IMR-90 (cell line): ENCODE data around the gene COL9A2. TPM values are rescaled to one million over a fixed set of nuclear protein-coding genes. Genes with fewer than 3 reads are reported as not detected.

Experiments used
- ATAC-seq: fragments of 200-7000 bp; cut with Tn5 transposase; 2 replicates; pipeline ENCODE4 v1.9.1; 2020; ENCODE audit warnings: low read depth, mild to moderate bottlenecking, moderate library complexity
- BruUV-seq: library from RNA; stranded (reverse); fragments of 400-500 nt; replicated peaks from 2 replicates; lab custom pipeline; 2021; lab: Mats Ljungman, UMichigan
- CTCF ChIA-PET: fragments of 300-600 bp; formaldehyde crosslinking; extraction: SDS; loops from one replicate; lab custom pipeline; 2021; ENCODE audit warnings: antibody characterized with exemption; lab: Yijun Ruan, JAX
- POLR2A ChIA-PET: fragments of 300-600 bp; sonication (Branson Sonifier 250); formaldehyde crosslinking; loops from one replicate; lab custom pipeline; 2022; ENCODE audit warnings: antibody characterized with exemption; ENCODE audit not compliant: unreplicated experiment; lab: Charles Lee
- DNase-seq: peaks from one replicate; pipeline ENCODE4 v3.0.0; 2013
- H2AFZ ChIP-seq: replicated peaks from 2 replicates; pipeline ENCODE3; 2013; ENCODE audit warnings: low read length, mild to moderate bottlenecking; ENCODE audit not compliant: poor library complexity
- H2AK5ac ChIP-seq: 2 replicates; pipeline ENCODE4 v1.6.1; 2013; ENCODE audit warnings: low read depth, low read length, inconsistent platforms
- H2AK9ac ChIP-seq: replicated peaks from 2 replicates; pipeline ENCODE3; 2013; ENCODE audit warnings: mild to moderate bottlenecking, low read depth, low read length, moderate library complexity; ENCODE audit not compliant: poor library complexity
- H2BK120ac ChIP-seq: 2 replicates; pipeline ENCODE4 v1.6.1; 2013; ENCODE audit warnings: low read depth, low read length, inconsistent platforms
- H2BK15ac ChIP-seq: 3 replicates; pipeline ENCODE4 v1.6.1; 2013; ENCODE audit warnings: low read depth, low read length, inconsistent platforms
- H2BK20ac ChIP-seq: 2 replicates; pipeline ENCODE4 v1.6.1; 2013; ENCODE audit warnings: low read depth, mild to moderate bottlenecking, inconsistent platforms, low read length, moderate library complexity
- H2BK5ac ChIP-seq: 2 replicates; pipeline ENCODE4 v1.6.1; 2013; ENCODE audit warnings: mild to moderate bottlenecking, low read depth, low read length, inconsistent platforms; ENCODE audit not compliant: poor library complexity, severe bottlenecking
- H3K14ac ChIP-seq: replicated peaks from 2 replicates; pipeline ENCODE4 v1.6.1; 2013; ENCODE audit warnings: low read depth, low read length, inconsistent platforms
- H3K18ac ChIP-seq: 2 replicates; pipeline ENCODE4 v1.6.1; 2013; ENCODE audit warnings: low read depth, low read length, control low read depth
- H3K23ac ChIP-seq: 2 replicates; pipeline ENCODE4 v1.6.1; 2013; ENCODE audit warnings: low read depth, low read length, inconsistent platforms
- H3K27ac ChIP-seq: 2 replicates; pipeline ENCODE4 v1.5.1; 2013; ENCODE audit warnings: mild to moderate bottlenecking, control low read depth, low read length; ENCODE audit not compliant: insufficient read depth
- H3K27me3 ChIP-seq: 2 replicates; pipeline ENCODE4 v1.6.1; 2013; ENCODE audit warnings: low read length; ENCODE audit not compliant: control insufficient read depth, insufficient read depth
- H3K36me3 ChIP-seq: 2 replicates; pipeline ENCODE4 v1.6.1; 2013; ENCODE audit warnings: low read length, mixed read lengths; ENCODE audit not compliant: control insufficient read depth, insufficient read depth
- H3K4ac ChIP-seq: 2 replicates; pipeline ENCODE4 v1.6.1; 2013; ENCODE audit warnings: low read depth, low read length, inconsistent platforms
- H3K4me1 ChIP-seq: 2 replicates; pipeline ENCODE4 v1.6.1; 2013; ENCODE audit warnings: low read length, mixed read lengths; ENCODE audit not compliant: control insufficient read depth, insufficient read depth
- H3K4me2 ChIP-seq: 2 replicates; pipeline ENCODE4 v1.6.1; 2013; ENCODE audit warnings: low read depth, mild to moderate bottlenecking, control low read depth, low read length, moderate library complexity
- H3K4me3 ChIP-seq: 2 replicates; pipeline ENCODE4 v1.5.1; 2013; ENCODE audit warnings: low read depth, mild to moderate bottlenecking, control low read depth, low read length, moderate library complexity; ENCODE audit not compliant: insufficient read depth
- H3K56ac ChIP-seq: 2 replicates; pipeline ENCODE4 v1.6.1; 2013; ENCODE audit warnings: low read length, inconsistent platforms; ENCODE audit not compliant: insufficient read depth; ENCODE audit errors: extremely low read depth
- H3K79me1 ChIP-seq, 2 experiments: 2 replicates each; pipeline ENCODE4 v1.6.1; 2013; ENCODE audit warnings: low read length in 2 of 2, inconsistent platforms in 1 of 2, low read depth in 1 of 2
- H3K9ac ChIP-seq: 2 replicates; pipeline ENCODE4 v1.6.1; 2013; ENCODE audit warnings: low read depth, low read length, control low read depth
- H3K9me1 ChIP-seq: 2 replicates; pipeline ENCODE4 v1.6.1; 2013; ENCODE audit warnings: low read length, inconsistent platforms; ENCODE audit not compliant: insufficient read depth
- H3K9me3 ChIP-seq: 2 replicates; pipeline ENCODE4 v1.6.1; 2013; ENCODE audit warnings: low read length; ENCODE audit not compliant: control insufficient read depth, insufficient read depth
- H4K20me1 ChIP-seq: 2 replicates; pipeline ENCODE4 v1.6.1; 2013; ENCODE audit warnings: low read length, inconsistent platforms; ENCODE audit not compliant: insufficient read depth
- H4K5ac ChIP-seq: 2 replicates; pipeline ENCODE4 v1.6.1; 2013; ENCODE audit warnings: mild to moderate bottlenecking, low read depth, low read length, control low read depth
- H4K8ac ChIP-seq, 2 experiments: 2 replicates each; pipeline ENCODE4 v1.6.1; 2013; ENCODE audit warnings: low read depth in 2 of 2, low read length in 2 of 2, control low read depth in 1 of 2, inconsistent platforms in 1 of 2
- H4K91ac ChIP-seq: 2 replicates; pipeline ENCODE4 v1.6.1; 2013; ENCODE audit warnings: low read depth, low read length, inconsistent platforms; ENCODE audit not compliant: insufficient read depth
- BHLHE40 ChIP-seq: fragments of 150-350 bp; IDR thresholded peaks from 2 replicates; pipeline ENCODE4 v1.6.1; 2016; ENCODE audit warnings: mild to moderate bottlenecking, low read depth, low read length
- CEBPB ChIP-seq: IDR thresholded peaks from 2 replicates; pipeline ENCODE4 v1.6.1; 2012; ENCODE audit warnings: low read depth, low read length, improper control_type of control experiment
- FOS ChIP-seq: fragments of 150-350 bp; IDR thresholded peaks from 2 replicates; pipeline ENCODE4 v1.6.1; 2016; ENCODE audit warnings: low read depth, low read length
- MAFK ChIP-seq: IDR thresholded peaks from 2 replicates; pipeline ENCODE4 v1.6.1; 2012; ENCODE audit warnings: low read depth, low read length, improper control_type of control experiment
- MAZ ChIP-seq: IDR thresholded peaks from 2 replicates; pipeline ENCODE4 v1.6.1; 2012; ENCODE audit warnings: low read depth, mild to moderate bottlenecking, low read length, improper control_type of control experiment, moderate library complexity, borderline replicate concordance
- MXI1 ChIP-seq: IDR thresholded peaks from 2 replicates; pipeline ENCODE4 v1.6.1; 2012; ENCODE audit warnings: low read depth, mild to moderate bottlenecking, low read length, moderate library complexity, borderline replicate concordance
- POLR2A ChIP-seq: IDR thresholded peaks from 2 replicates; pipeline ENCODE4 v1.6.1; 2012; ENCODE audit warnings: mild to moderate bottlenecking, low read depth, low read length
- RAD21 ChIP-seq: IDR thresholded peaks from 2 replicates; pipeline ENCODE4 v1.6.1; 2012; ENCODE audit warnings: low read length, improper control_type of control experiment
- RCOR1 ChIP-seq: IDR thresholded peaks from 2 replicates; pipeline ENCODE4 v1.6.1; 2012; ENCODE audit warnings: mild to moderate bottlenecking, low read length, improper control_type of control experiment; ENCODE audit not compliant: insufficient replicate concordance
- RFX5 ChIP-seq: IDR thresholded peaks from 2 replicates; pipeline ENCODE4 v1.8.0; 2012; ENCODE audit warnings: low read depth, mild to moderate bottlenecking, low read length, moderate library complexity
- SMC3 ChIP-seq: fragments of 150-350 bp; IDR thresholded peaks from 2 replicates; pipeline ENCODE4 v1.6.1; 2016; ENCODE audit warnings: low read depth, mild to moderate bottlenecking, antibody characterized with exemption, low read length, moderate library complexity
- WGBS, 2 experiments: methylation state at CpG; one replicate each; pipeline versions ENCODE4 v1.1.5 to v1.1.7; 2013; ENCODE audit warnings: missing lambda C conversion rate in 2 of 2; ENCODE audit not compliant: insufficient read length in 1 of 2; ENCODE audit errors: extremely low coverage in 2 of 2; 5-methylcytosine and 5-hydroxymethylcytosine counted together
- dilution Hi-C: fragments of 300-500 bp; cut with HindIII; formaldehyde crosslinking; loops from one replicate; pipeline ENCODE4 v1.14.3; 2018; ENCODE audit warnings: low sequenced_read_pairs; ENCODE audit not compliant: unreplicated experiment
- in situ Hi-C: fragments of 300-500 bp; cut with MboI; formaldehyde crosslinking; loops from 3 replicates; pipeline ENCODE4 v1.14.3; 2019; ENCODE audit warnings: low sequenced_read_pairs, inconsistent platforms, mixed read lengths
- intact Hi-C: fragments of 100-400 bp; cut with micrococcal nuclease; formaldehyde crosslinking; loops from 2 replicates; pipeline ENCODE4 v1.10.0; 2022
- polyA plus RNA-seq, 3 experiments: library from polyadenylated mRNA; depleted of rRNA; stranded (reverse); fragments of >200 nt; gene quantifications; 2 replicates each; pipeline ENCODE4 v1.2.3, GENCODE V29; 2012; ENCODE audit warnings: low replicate concordance in 1 of 3
- total RNA-seq: library from RNA; depleted of rRNA; stranded (reverse); fragments of >200 nt; gene quantifications from 2 replicates; pipeline ENCODE4 v1.2.3, GENCODE V29; 2012
- TF ChIP-seq, protein P1 (sequence below): fragments of 150-350 bp; IDR thresholded peaks from 2 replicates; pipeline ENCODE4 v1.6.1; 2017; ENCODE audit warnings: mild to moderate bottlenecking, antibody characterized with exemption, low read length, low read depth

The COL9A2 gene
- total and polyA plus RNA-seq, 2 of the 4 experiments (the other 2 are of a cell fraction) = 0.90 to 1.6 TPM

DNA sequence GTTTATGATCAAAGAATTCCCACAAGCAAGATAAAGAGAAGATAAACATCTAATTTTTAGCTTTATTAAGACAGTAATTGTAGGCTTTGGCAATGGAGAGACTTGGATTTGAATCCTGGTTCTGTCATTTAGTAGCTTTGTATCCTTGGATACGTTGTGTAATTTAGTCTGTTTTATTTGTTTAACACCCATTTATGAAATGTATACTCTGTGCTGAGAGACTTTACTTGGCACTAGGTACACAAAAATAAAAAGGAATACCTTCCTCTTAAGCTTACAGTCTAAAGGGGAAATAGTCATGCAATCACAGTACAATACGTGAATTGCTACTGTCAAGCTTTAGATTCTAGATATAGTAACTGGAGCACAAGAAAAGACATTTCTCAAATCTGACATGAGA is 35.2 kb downstream of the COL9A2 start:
- CTCF ChIA-PET = interaction anchor here (1.0 kb wide), 2 partner anchors 19 to 33 kb away, joined by 3 read pairs; no protein-coding TSS in a partner anchor
- intact Hi-C loops = no loop called here
- H2BK20ac ChIP-seq = no peak overlapping the region
- no peaks in the 10 kb centered on the region for H3K9me3 ChIP-seq
- H3K36me3 ChIP-seq = peaks cover 18% of the 10 kb centered on the region
- no peak overlapping the region for H3K18ac ChIP-seq
- no peaks in the 10 kb centered on the region for H3K4me1 ChIP-seq
- TF ChIP-seq RAD21 (no peak), RFX5 (no peak), CEBPB (no peak), FOS (no peak), MAFK (no peak), MAZ (no peak), MXI1 (no peak), SMC3 (no peak), RCOR1 (no peak), POLR2A (no peak), BHLHE40 (no peak)
- TF ChIP-seq, protein P1, sequence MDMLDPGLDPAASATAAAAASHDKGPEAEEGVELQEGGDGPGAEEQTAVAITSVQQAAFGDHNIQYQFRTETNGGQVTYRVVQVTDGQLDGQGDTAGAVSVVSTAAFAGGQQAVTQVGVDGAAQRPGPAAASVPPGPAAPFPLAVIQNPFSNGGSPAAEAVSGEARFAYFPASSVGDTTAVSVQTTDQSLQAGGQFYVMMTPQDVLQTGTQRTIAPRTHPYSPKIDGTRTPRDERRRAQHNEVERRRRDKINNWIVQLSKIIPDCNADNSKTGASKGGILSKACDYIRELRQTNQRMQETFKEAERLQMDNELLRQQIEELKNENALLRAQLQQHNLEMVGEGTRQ = no peak
- no peak overlapping the region for H4K91ac ChIP-seq
- H3K79me1 ChIP-seq = peaks cover 6 to 19% of the 10 kb centered on the region in 2 experiments; a peak in 3 of 4 replicates
- H3K14ac ChIP-seq = no peak overlapping the region
- no peak overlapping the region for H3K27ac ChIP-seq
- no peak for DNase-seq
- H4K8ac ChIP-seq = no peak overlapping the region
- no peak overlapping the region for H2AK5ac ChIP-seq
- no peak overlapping the region for H3K56ac ChIP-seq
- H2AFZ ChIP-seq = no peak overlapping the region
- H2BK5ac ChIP-seq = no peak overlapping the region
- H3K4me2 ChIP-seq = no peak overlapping the region
- no peak overlapping the region for H3K4ac ChIP-seq
- in situ Hi-C loops = no loop called here
- peaks cover 10% of the 10 kb centered on the region; the same call in 1 of the 2 replicates for H4K20me1 ChIP-seq
- no TSS peak for BruUV-seq
- no peak overlapping the region for H2BK15ac ChIP-seq
- H3K9ac ChIP-seq = no peak overlapping the region
- no peaks in the 10 kb centered on the region for H3K27me3 ChIP-seq
- no peak overlapping the region for H2AK9ac ChIP-seq
- no peak overlapping the region for H3K4me3 ChIP-seq
- no peak overlapping the region for H3K23ac ChIP-seq
- no peak for ATAC-seq
- dilution Hi-C loops = no loop called here
- H4K5ac ChIP-seq = no peak overlapping the region
- 80% methylated on average over 1 of the region's 2 CpGs; no CpG with 5 or more reads in 1 of the 2 experiments for WGBS, 2 experiments
- POLR2A ChIA-PET = interaction anchor here (0.6 kb wide), 1 partner anchor 64 kb away, joined by 3 read pairs; no protein-coding TSS in a partner anchor
- 0 out of 2 replicates have a peak, but pooled peaks cover 3% of the 10 kb centered on the region for H3K9me1 ChIP-seq
- H2BK120ac ChIP-seq = no peak overlapping the region
